Measurements from ENCODE around the gene GREB1.

The GREB1 gene

GRCh38 chr2:11616851-11617415 lies 83.1 kb downstream of the GREB1 start:
- no peak overlapping the region for H3K9ac ChIP-seq (ENCODE audit: low read length)
- H3K27me3 ChIP-seq (ENCODE audit: control insufficient read depth, insufficient read depth, low read length), result no peaks in the 10 kb centered on the region
- no peak overlapping the region for H3K4me3 ChIP-seq (ENCODE audit: low read length)
- no peaks in the 10 kb centered on the region for H3K9me3 ChIP-seq (ENCODE audit: control insufficient read depth, low read length)
- H3K4me1 ChIP-seq (ENCODE audit: control insufficient read depth, insufficient read depth, low read length), result no peaks in the 10 kb centered on the region
- no peaks in the 10 kb centered on the region for H3K36me3 ChIP-seq (ENCODE audit: control insufficient read depth, insufficient read depth, low read length)

GRCh38 chr2:11617527-11617926 lies 83.7 kb downstream of the GREB1 start:
- no peaks in the 10 kb centered on the region for H3K4me1 ChIP-seq (ENCODE audit: control insufficient read depth, insufficient read depth, low read length)
- no peaks in the 10 kb centered on the region for H3K9me3 ChIP-seq (ENCODE audit: control insufficient read depth, low read length)
- no peak overlapping the region for H3K4me3 ChIP-seq (ENCODE audit: low read length)
- H3K27me3 ChIP-seq (ENCODE audit: control insufficient read depth, insufficient read depth, low read length), result no peaks in the 10 kb centered on the region
- H3K9ac ChIP-seq (ENCODE audit: low read length), result no peak overlapping the region
- no peaks in the 10 kb centered on the region for H3K36me3 ChIP-seq (ENCODE audit: control insufficient read depth, insufficient read depth, low read length)

- no peaks in the 10 kb centered on the region for H3K4me1 ChIP-seq (ENCODE audit: control insufficient read depth, insufficient read depth, low read length)
- H3K9me3 ChIP-seq (ENCODE audit: control insufficient read depth, low read length), result no peaks in the 10 kb centered on the region
- H3K9ac ChIP-seq (ENCODE audit: low read length), result no peak overlapping the region
- no peak overlapping the region for H3K4me3 ChIP-seq (ENCODE audit: low read length)
- H3K27me3 ChIP-seq (ENCODE audit: control insufficient read depth, insufficient read depth, low read length), result no peaks in the 10 kb centered on the region
- H3K36me3 ChIP-seq (ENCODE audit: control insufficient read depth, insufficient read depth, low read length), result no peaks in the 10 kb centered on the region
Measured at GRCh38 chr2:11617984-11618707, 84.3 kb downstream of the GREB1 start.

GRCh38 chr2:11618708-11619062 lies 84.8 kb downstream of the GREB1 start:
- Histone ChIP-seq H3K4me3 (ENCODE audit: low read length) (no peak overlapping the region), H3K27me3 (ENCODE audit: control insufficient read depth, insufficient read depth, low read length) (no peaks in the 10 kb centered on the region), H3K9me3 (ENCODE audit: control insufficient read depth, low read length) (no peaks in the 10 kb centered on the region), H3K4me1 (ENCODE audit: control insufficient read depth, insufficient read depth, low read length) (no peaks in the 10 kb centered on the region), H3K36me3 (ENCODE audit: control insufficient read depth, insufficient read depth, low read length) (no peaks in the 10 kb centered on the region), H3K9ac (ENCODE audit: low read length) (no peak overlapping the region)

GRCh38 chr2:11621410-11621809 lies 87.6 kb downstream of the GREB1 start:
- Histone ChIP-seq H3K4me1 (ENCODE audit: control insufficient read depth, insufficient read depth, low read length) (no peaks in the 10 kb centered on the region), H3K36me3 (ENCODE audit: control insufficient read depth, insufficient read depth, low read length) (no peaks in the 10 kb centered on the region), H3K4me3 (ENCODE audit: low read length) (no peak overlapping the region), H3K9me3 (ENCODE audit: control insufficient read depth, low read length) (no peaks in the 10 kb centered on the region), H3K27me3 (ENCODE audit: control insufficient read depth, insufficient read depth, low read length) (no peaks in the 10 kb centered on the region), H3K9ac (ENCODE audit: low read length) (no peak overlapping the region)

- H3K27me3 ChIP-seq (ENCODE audit: control insufficient read depth, insufficient read depth, low read length), result no peaks in the 10 kb centered on the region
- H3K4me1 ChIP-seq (ENCODE audit: control insufficient read depth, insufficient read depth, low read length), result no peaks in the 10 kb centered on the region
- H3K4me3 ChIP-seq (ENCODE audit: low read length), result no peak overlapping the region
Measured at GRCh38 chr2:11622611-11623010, 88.8 kb downstream of the GREB1 start.

GRCh38 chr2:11624893-11625292 lies 91.0 kb downstream of the GREB1 start:
- Histone ChIP-seq H3K27me3 (ENCODE audit: control insufficient read depth, insufficient read depth, low read length) (no peaks in the 10 kb centered on the region), H3K36me3 (ENCODE audit: control insufficient read depth, insufficient read depth, low read length) (no peaks in the 10 kb centered on the region), H3K9me3 (ENCODE audit: control insufficient read depth, low read length) (no peaks in the 10 kb centered on the region), H3K9ac (ENCODE audit: low read length) (no peak overlapping the region), H3K4me1 (ENCODE audit: control insufficient read depth, insufficient read depth, low read length) (no peaks in the 10 kb centered on the region), H3K4me3 (ENCODE audit: low read length) (no peak overlapping the region)

More at GRCh38 chr2:11622611-11623010, 88.8 kb downstream of the GREB1 start:
- Histone ChIP-seq H3K9me3 (ENCODE audit: control insufficient read depth, low read length) (no peaks in the 10 kb centered on the region), H3K9ac (ENCODE audit: low read length) (no peak overlapping the region), H3K36me3 (ENCODE audit: control insufficient read depth, insufficient read depth, low read length) (no peaks in the 10 kb centered on the region)

GRCh38 chr2:11625671-11626070 lies 91.8 kb downstream of the GREB1 start:
- Histone ChIP-seq H3K4me3 (ENCODE audit: low read length) (no peak overlapping the region), H3K4me1 (ENCODE audit: control insufficient read depth, insufficient read depth, low read length) (no peaks in the 10 kb centered on the region), H3K9ac (ENCODE audit: low read length) (no peak overlapping the region), H3K9me3 (ENCODE audit: control insufficient read depth, low read length) (no peaks in the 10 kb centered on the region), H3K27me3 (ENCODE audit: control insufficient read depth, insufficient read depth, low read length) (no peaks in the 10 kb centered on the region), H3K36me3 (ENCODE audit: control insufficient read depth, insufficient read depth, low read length) (no peaks in the 10 kb centered on the region)

GRCh38 chr2:11628675-11629074 lies 94.8 kb downstream of the GREB1 start:
- Histone ChIP-seq H3K9ac (ENCODE audit: low read length) (no peak overlapping the region), H3K4me1 (ENCODE audit: control insufficient read depth, insufficient read depth, low read length) (no peaks in the 10 kb centered on the region), H3K36me3 (ENCODE audit: control insufficient read depth, insufficient read depth, low read length) (no peaks in the 10 kb centered on the region), H3K9me3 (ENCODE audit: control insufficient read depth, low read length) (no peaks in the 10 kb centered on the region), H3K27me3 (ENCODE audit: control insufficient read depth, insufficient read depth, low read length) (no peaks in the 10 kb centered on the region), H3K4me3 (ENCODE audit: low read length) (no peak overlapping the region)

- Histone ChIP-seq H3K9ac (ENCODE audit: low read length) (no peak overlapping the region), H3K4me1 (ENCODE audit: control insufficient read depth, insufficient read depth, low read length) (no peaks in the 10 kb centered on the region), H3K4me3 (ENCODE audit: low read length) (no peak overlapping the region), H3K36me3 (ENCODE audit: control insufficient read depth, insufficient read depth, low read length) (no peaks in the 10 kb centered on the region), H3K27me3 (ENCODE audit: control insufficient read depth, insufficient read depth, low read length) (no peaks in the 10 kb centered on the region), H3K9me3 (ENCODE audit: control insufficient read depth, low read length) (no peaks in the 10 kb centered on the region)
Measured at GRCh38 chr2:11629215-11629614, 95.4 kb downstream of the GREB1 start.

GRCh38 chr2:11629851-11630250 lies 96.0 kb downstream of the GREB1 start:
- H3K36me3 ChIP-seq (ENCODE audit: control insufficient read depth, insufficient read depth, low read length), result no peaks in the 10 kb centered on the region

GRCh38 chr2:11630855-11631254 lies 97.0 kb downstream of the GREB1 start:
- Histone ChIP-seq H3K27me3 (ENCODE audit: control insufficient read depth, insufficient read depth, low read length) (no peaks in the 10 kb centered on the region), H3K9ac (ENCODE audit: low read length) (no peak overlapping the region), H3K9me3 (ENCODE audit: control insufficient read depth, low read length) (no peaks in the 10 kb centered on the region), H3K4me1 (ENCODE audit: control insufficient read depth, insufficient read depth, low read length) (no peaks in the 10 kb centered on the region), H3K4me3 (ENCODE audit: low read length) (no peak overlapping the region), H3K36me3 (ENCODE audit: control insufficient read depth, insufficient read depth, low read length) (no peaks in the 10 kb centered on the region)

More at GRCh38 chr2:11629851-11630250, 96.0 kb downstream of the GREB1 start:
- H3K4me1 ChIP-seq (ENCODE audit: control insufficient read depth, insufficient read depth, low read length), result no peaks in the 10 kb centered on the region
- H3K27me3 ChIP-seq (ENCODE audit: control insufficient read depth, insufficient read depth, low read length), result no peaks in the 10 kb centered on the region
- H3K4me3 ChIP-seq (ENCODE audit: low read length), result no peak overlapping the region
- no peaks in the 10 kb centered on the region for H3K9me3 ChIP-seq (ENCODE audit: control insufficient read depth, low read length)
- no peak overlapping the region for H3K9ac ChIP-seq (ENCODE audit: low read length)

All from mucosa of stomach (tissue), 1 donor.